HFFc6 (cell line): ENCODE measurements around the gene ZFP2. TPM values are rescaled to one million over a fixed set of nuclear protein-coding genes. Genes with fewer than 3 reads are reported as not detected.
A peak's percentile ranks its signal among the peaks of the same experiment; 100 is the strongest.
"Not testable (repeated sequence)": the region's sequence is repeated elsewhere in the genome, so short reads cannot be mapped to it uniquely, and the experiment has no call there.

Experiments
- DNase-seq: peaks from one replicate; pipeline ENCODE4 v3.0.0-alpha.2; 2018
- H3K27ac Mint-ChIP-seq: 2 replicates; pipeline ENCODE4 v1.8.0; 2020; ENCODE audit warnings: mild to moderate bottlenecking, mixed read lengths
- H3K27me3 Mint-ChIP-seq: 2 replicates; pipeline ENCODE4 v1.8.0; 2021; ENCODE audit warnings: mild to moderate bottlenecking, moderate library complexity, mixed read lengths; ENCODE audit not compliant: insufficient read depth
- H3K36me3 Mint-ChIP-seq: 2 replicates; pipeline ENCODE4 v1.8.0; 2021; ENCODE audit warnings: low read depth, mixed read lengths
- H3K4me1 Mint-ChIP-seq: 2 replicates; pipeline ENCODE4 v1.8.0; 2020; ENCODE audit warnings: low read depth, mixed read lengths
- H3K4me3 Mint-ChIP-seq: 2 replicates; pipeline ENCODE4 v1.8.0; 2020; ENCODE audit warnings: mild to moderate bottlenecking, moderate library complexity, mixed read lengths
- H3K9me3 Mint-ChIP-seq: 2 replicates; pipeline ENCODE4 v1.8.0; 2020; ENCODE audit warnings: mild to moderate bottlenecking, mixed read lengths
- CTCF ChIP-seq: fragments of 200-600 bp; sonication (generic); IDR thresholded peaks from 2 replicates; pipeline ENCODE4 v1.5.0; 2021; ENCODE audit warnings: antibody characterized with exemption, mild to moderate bottlenecking
- total RNA-seq, 6 experiments: library from RNA; stranded (reverse); fragmentation: NEBNext Ultra II Directional; extraction: Animal tissue kit (Norgen Biotek cat#: 25700); gene quantifications; 2 replicates in 1 of 6; 3 replicates in 5 of 6; pipeline ENCODE4 v1.2.3, GENCODE V29; 2021

ZFP2 gene
- total RNA-seq, 6 experiments from 2014 or later, result 0.11 to 0.14 (median 0.14) TPM; not detected in 3

- no peak for DNase-seq
- H3K4me1 Mint-ChIP-seq, result peaks cover 19% of the 10 kb centered on the region
- no peak for TF ChIP-seq CTCF
- peak overlapping the region; percentile 23 for H3K27ac Mint-ChIP-seq
- no peaks in the 10 kb centered on the region for H3K27me3 Mint-ChIP-seq
- peaks cover 39% of the 10 kb centered on the region for H3K36me3 Mint-ChIP-seq
- peak overlapping the region; percentile 78 for H3K4me3 Mint-ChIP-seq
- H3K9me3 Mint-ChIP-seq, result no peaks in the 10 kb centered on the region
Observed at GRCh38 chr5:178861627-178862026, 34.1 kb upstream of the ZFP2 start.

GRCh38 chr5:178866946-178867345 lies 28.8 kb upstream of the ZFP2 start:
- no peaks in the 10 kb centered on the region for H3K4me1 Mint-ChIP-seq

GRCh38 chr5:178869577-178869976 lies 26.1 kb upstream of the ZFP2 start:
- no peak for DNase-seq
- H3K36me3 Mint-ChIP-seq, result peaks cover 97% of the 10 kb centered on the region
- no peak for TF ChIP-seq CTCF
- no peaks in the 10 kb centered on the region for H3K4me1 Mint-ChIP-seq
- peaks cover 1% of the 10 kb centered on the region; the same call in 1 of the 2 replicates for H3K27me3 Mint-ChIP-seq
- no peak overlapping the region for H3K4me3 Mint-ChIP-seq
- H3K9me3 Mint-ChIP-seq, result peaks cover 58% of the 10 kb centered on the region
- no peak overlapping the region for H3K27ac Mint-ChIP-seq

More at GRCh38 chr5:178866946-178867345, 28.8 kb upstream of the ZFP2 start:
- H3K36me3 Mint-ChIP-seq, result peaks cover 81% of the 10 kb centered on the region
- no peak overlapping the region for H3K27ac Mint-ChIP-seq
- peaks cover 1% of the 10 kb centered on the region; the same call in 1 of the 2 replicates for H3K27me3 Mint-ChIP-seq
- no peak for DNase-seq
- no peak overlapping the region for H3K4me3 Mint-ChIP-seq
- H3K9me3 Mint-ChIP-seq, result peaks cover 34% of the 10 kb centered on the region
- TF ChIP-seq CTCF, result no peak

- H3K36me3 Mint-ChIP-seq, result peaks cover 99% of the 10 kb centered on the region
- DNase-seq, result no peak
- H3K9me3 Mint-ChIP-seq, result peaks cover 67% of the 10 kb centered on the region
- H3K27ac Mint-ChIP-seq, result no peak overlapping the region
- no peak for TF ChIP-seq CTCF
- H3K4me1 Mint-ChIP-seq, result no peaks in the 10 kb centered on the region
- H3K4me3 Mint-ChIP-seq, result no peak overlapping the region
- H3K27me3 Mint-ChIP-seq, result peaks cover 1% of the 10 kb centered on the region; the same call in 1 of the 2 replicates
Observed at GRCh38 chr5:178870411-178870810, 25.3 kb upstream of the ZFP2 start.

GRCh38 chr5:178872302-178872701 lies 23.4 kb upstream of the ZFP2 start:
- no peak for TF ChIP-seq CTCF
- Mint-ChIP-seq H3K27ac (no peak overlapping the region), H3K9me3 (peaks cover 85% of the 10 kb centered on the region), H3K4me1 (no peaks in the 10 kb centered on the region), H3K27me3 (peaks cover 1% of the 10 kb centered on the region; the same call in 1 of the 2 replicates), H3K36me3 (peaks cover 99% of the 10 kb centered on the region), H3K4me3 (no peak overlapping the region)
- DNase-seq, result no peak

- H3K4me1 Mint-ChIP-seq, H3K4me3 Mint-ChIP-seq, H3K27ac Mint-ChIP-seq, DNase-seq, H3K27me3 Mint-ChIP-seq: not testable (repeated sequence)
- Mint-ChIP-seq H3K36me3 (peaks cover 88% of the 10 kb centered on the region), H3K9me3 (peaks cover 91% of the 10 kb centered on the region)
Observed at GRCh38 chr5:178883115-178883694, 12.5 kb upstream of the ZFP2 start.
